GM19324 (cell line): ENCODE results near the gene TNNT3.
"Not testable (repeated sequence)": the region's sequence is repeated elsewhere in the genome, so short reads cannot be mapped to it uniquely, and the experiment has no call there.

Experiments
- ATAC-seq: cut with Tn5 transposase; IDR thresholded peaks from one replicate; pipeline ENCODE4 v1.9.1; 2021; ENCODE audit warnings: mild to moderate bottlenecking, moderate library complexity; ENCODE audit not compliant: unreplicated experiment, low FRiP score

TNNT3 gene

GRCh38 chr11:1880746-1881441 lies 38.6 kb upstream of the TNNT3 start:
- ATAC-seq: no peak

GRCh38 chr11:1881442-1882264 lies 37.9 kb upstream of the TNNT3 start:
- ATAC-seq: no peak

- no peak for ATAC-seq
Measured at GRCh38 chr11:1882265-1883238, 37.0 kb upstream of the TNNT3 start.

- ATAC-seq: no peak
Measured at GRCh38 chr11:1883346-1884302, 35.9 kb upstream of the TNNT3 start.

- ATAC-seq: no peak
Measured at GRCh38 chr11:1884303-1884700, 35.2 kb upstream of the TNNT3 start.

GRCh38 chr11:1886551-1886950 lies 33.0 kb upstream of the TNNT3 start:
- ATAC-seq: not testable (repeated sequence)

GRCh38 chr11:1887451-1888346 lies 31.8 kb upstream of the TNNT3 start:
- ATAC-seq: no peak

DNA sequence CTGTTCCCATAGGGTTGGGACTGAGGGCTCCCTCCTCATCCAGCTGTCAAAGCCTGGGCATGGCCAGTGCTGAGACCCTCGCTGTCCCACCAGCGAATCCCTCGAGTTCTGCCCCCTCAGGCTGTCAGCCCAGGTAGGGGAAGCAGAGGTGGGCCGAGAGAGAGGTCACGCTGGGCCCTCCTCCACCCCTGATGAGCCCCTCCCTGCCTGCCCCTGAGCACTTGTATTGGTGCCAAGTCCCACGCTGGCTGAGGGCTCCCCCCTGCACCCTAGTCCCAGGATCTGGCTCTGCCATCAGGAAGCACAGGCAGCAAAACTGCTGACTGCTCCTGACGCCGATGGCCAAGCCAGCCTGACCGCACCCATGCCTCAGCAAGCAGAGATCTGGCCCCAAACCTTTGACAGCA lies 31.2 kb upstream of the TNNT3 start:
- ATAC-seq: no peak

DNA sequence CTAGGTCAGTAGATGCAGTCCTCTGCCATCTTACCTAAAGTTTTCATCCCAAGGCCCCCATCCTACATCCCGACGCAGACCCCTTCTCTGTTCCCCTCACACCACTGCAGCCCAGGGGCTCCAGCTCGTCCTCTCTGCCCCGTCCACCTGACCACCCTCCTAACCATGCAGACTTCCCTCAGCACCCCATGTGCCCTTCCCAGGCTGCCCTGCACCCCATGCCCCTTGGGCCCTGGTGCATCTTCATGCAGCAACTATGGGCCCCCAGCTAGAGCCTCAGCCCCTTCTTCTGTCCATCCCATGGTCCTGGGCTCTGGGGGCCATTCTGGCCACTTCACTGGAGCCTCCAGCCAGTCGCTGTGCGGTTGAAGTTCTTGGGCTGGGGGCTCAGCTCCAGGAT lies 30.7 kb upstream of the TNNT3 start:
- ATAC-seq: no peak

- ATAC-seq: no peak
Measured at GRCh38 chr11:1889224-1889930, 30.1 kb upstream of the TNNT3 start.

DNA sequence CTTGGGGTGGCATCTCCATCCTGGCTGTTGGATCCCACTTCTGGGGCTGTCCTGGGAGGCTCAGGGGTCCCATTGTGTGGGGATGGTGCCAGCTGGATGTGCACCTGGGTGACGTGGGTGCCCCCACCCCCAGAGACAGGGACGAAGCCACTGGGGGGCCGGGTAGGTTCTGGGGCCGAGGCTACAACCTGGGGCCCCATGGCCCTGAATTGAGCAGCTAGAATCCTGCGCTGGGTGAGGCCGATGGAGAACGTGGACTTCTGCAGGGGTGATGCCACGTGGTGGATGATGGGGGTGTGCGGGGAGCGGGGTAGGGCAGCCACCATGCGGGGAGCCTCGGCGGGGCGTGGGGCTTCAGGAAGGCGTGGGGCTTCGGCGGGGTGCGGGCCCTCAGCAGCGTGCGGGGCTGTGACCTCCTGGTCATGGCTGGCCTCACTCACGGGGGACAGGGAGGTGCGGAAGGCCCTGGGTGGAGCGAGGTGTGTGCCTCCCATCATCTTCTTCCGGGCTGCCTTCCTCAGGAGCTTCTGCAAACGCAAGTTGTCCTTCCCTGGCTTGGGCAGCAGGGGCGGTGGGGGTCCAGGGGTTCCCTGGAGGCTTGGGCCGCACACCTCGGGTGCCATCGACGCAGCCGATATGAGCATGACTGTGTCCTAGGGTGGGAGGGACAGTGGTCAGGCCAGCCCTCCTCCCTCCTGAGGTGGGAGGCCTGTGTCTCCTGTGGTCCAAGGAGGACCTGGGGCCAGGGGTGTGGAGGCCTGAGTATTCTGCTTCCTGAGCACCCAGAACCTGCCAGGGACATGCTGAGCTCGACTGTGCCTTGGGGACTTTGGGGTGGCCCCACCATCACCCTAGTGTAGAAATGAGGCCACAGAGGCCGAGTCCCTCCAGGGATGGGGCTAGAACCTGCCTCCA lies 29.3 kb upstream of the TNNT3 start:
- ATAC-seq: no peak

GRCh38 chr11:1890856-1891830 lies 28.4 kb upstream of the TNNT3 start:
- no peak for ATAC-seq

DNA sequence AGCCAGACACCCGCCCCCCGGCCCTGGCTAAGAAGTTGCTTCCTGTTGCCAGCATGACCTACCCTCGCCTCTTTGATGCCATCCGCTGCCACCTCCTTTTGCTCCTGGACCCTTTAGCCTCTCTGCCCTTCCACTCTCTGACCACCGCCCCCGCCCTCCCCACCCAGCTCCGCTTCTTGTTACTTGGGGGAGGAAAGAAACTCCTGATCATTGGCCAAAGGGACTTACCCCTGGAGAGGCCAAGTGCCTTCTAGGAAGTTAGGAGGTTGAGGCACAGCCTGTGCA lies 27.7 kb upstream of the TNNT3 start, which contains the start of gene PRR33:
Gene PRR33, minus strand, starts transcription at position 65 of the 285 bp plus-strand sequence. CDS start 1,311 bp downstream, outside the sequence.
- no peak for ATAC-seq

GRCh38 chr11:1892116-1892515 lies 27.4 kb upstream of the TNNT3 start:
- no peak for ATAC-seq

- no peak for ATAC-seq
Measured at GRCh38 chr11:1892558-1892957, 26.9 kb upstream of the TNNT3 start.
